Left ventricle myocardium inferior (tissue), 1 donor: ENCODE measurements around the gene PRR18. TPM values are rescaled to one million over a fixed set of nuclear protein-coding genes. Genes with fewer than 3 reads are reported as not detected.

Experiments
- DNase-seq: peaks from one replicate; pipeline ENCODE4 v3.0.0-alpha.2; 2020
- H3K27ac ChIP-seq: fragments of 200-600 bp; replicated peaks from 2 replicates; pipeline ENCODE4 v1.8.0; 2021
- H3K27me3 ChIP-seq: fragments of 200-600 bp; 2 replicates; pipeline ENCODE4 v1.8.0; 2021; ENCODE audit warnings: low read depth
- H3K36me3 ChIP-seq: fragments of 200-600 bp; 2 replicates; pipeline ENCODE4 v1.8.0; 2021
- H3K4me1 ChIP-seq: fragments of 200-600 bp; 2 replicates; pipeline ENCODE4 v1.8.0; 2021
- H3K4me3 ChIP-seq: fragments of 200-600 bp; 2 replicates; pipeline ENCODE4 v1.8.0; 2021; ENCODE audit warnings: mild to moderate bottlenecking, moderate library complexity
- H3K9me3 ChIP-seq: fragments of 200-600 bp; replicated peaks from 2 replicates; pipeline ENCODE4 v1.8.0; 2021
- CTCF ChIP-seq: fragments of 200-600 bp; IDR thresholded peaks from 2 replicates; pipeline ENCODE4 v1.8.0; 2021; ENCODE audit warnings: antibody characterized with exemption, mild to moderate bottlenecking, borderline replicate concordance
- intact Hi-C: fragments of 100-400 bp; cut with micrococcal nuclease; formaldehyde crosslinking; loops from one replicate; pipeline ENCODE4 v1.11.0; 2022
- total RNA-seq: library from RNA; stranded (reverse); fragmentation: NEBNext Ultra II Directional; extraction: Animal tissue kit (Norgen Biotek cat#: 25700); gene quantifications from one replicate; pipeline ENCODE4 v1.2.1, GENCODE V29; 2021
- donor health status: DM: no; HTN: yes; CAD: no; lungs with severe emphysema.

PRR18 gene
- total RNA-seq, 1 donor from 2014 or later, result not detected

GRCh38 chr6:166278579-166279392 is 29.4 kb downstream of the PRR18 start:
- Histone ChIP-seq H3K4me1 (no peaks in the 10 kb centered on the region), H3K9me3 (no peaks in the 10 kb centered on the region), H3K4me3 (no peak overlapping the region), H3K27me3 (peaks cover 71% of the 10 kb centered on the region), H3K27ac (no peak overlapping the region), H3K36me3 (no peaks in the 10 kb centered on the region)
- intact Hi-C loops, result loop anchor here (5.0 kb wide), 1 partner anchor 124 kb away; no protein-coding TSS in a partner anchor
- no peak for DNase-seq
- TF ChIP-seq CTCF, result no peak

GRCh38 chr6:166277892-166278578 is 30.2 kb downstream of the PRR18 start:
- intact Hi-C loops, result loop anchor here (5.0 kb wide), 1 partner anchor 124 kb away; no protein-coding TSS in a partner anchor
- no peak for TF ChIP-seq CTCF

GRCh38 chr6:166277018-166277417 is 31.2 kb downstream of the PRR18 start:
- no peaks in the 10 kb centered on the region for H3K36me3 ChIP-seq
- H3K4me1 ChIP-seq, result no peaks in the 10 kb centered on the region
- no peaks in the 10 kb centered on the region for H3K9me3 ChIP-seq
- peaks cover 60% of the 10 kb centered on the region for H3K27me3 ChIP-seq
- no peak for TF ChIP-seq CTCF
- DNase-seq, result no peak
- H3K4me3 ChIP-seq, result no peak overlapping the region
- intact Hi-C loops, result loop anchor here (5.0 kb wide), 1 partner anchor 125 kb away; no protein-coding TSS in a partner anchor
- H3K27ac ChIP-seq, result no peak overlapping the region

More at GRCh38 chr6:166277892-166278578, 30.2 kb downstream of the PRR18 start:
- no peak overlapping the region for H3K27ac ChIP-seq
- peaks cover 65% of the 10 kb centered on the region for H3K27me3 ChIP-seq
- no peak overlapping the region for H3K4me3 ChIP-seq
- H3K4me1 ChIP-seq, result no peaks in the 10 kb centered on the region
- DNase-seq, result no peak
- H3K36me3 ChIP-seq, result no peaks in the 10 kb centered on the region
- no peaks in the 10 kb centered on the region for H3K9me3 ChIP-seq

GRCh38 chr6:166275714-166276166 is 32.5 kb downstream of the PRR18 start:
- DNase-seq, result peak; percentile 69
- TF ChIP-seq CTCF, result peak; percentile 99
- no peaks in the 10 kb centered on the region for H3K36me3 ChIP-seq
- no peak overlapping the region for H3K27ac ChIP-seq
- no peaks in the 10 kb centered on the region for H3K4me1 ChIP-seq
- peaks cover 60% of the 10 kb centered on the region for H3K27me3 ChIP-seq
- intact Hi-C loops, result loop anchor here (5.0 kb wide), 1 partner anchor 127 kb away; no protein-coding TSS in a partner anchor
- H3K9me3 ChIP-seq, result no peaks in the 10 kb centered on the region
- H3K4me3 ChIP-seq, result no peak overlapping the region

GRCh38 chr6:166274739-166275370 is 33.3 kb downstream of the PRR18 start:
- intact Hi-C loops, result loop anchor here (5.0 kb wide), 1 partner anchor 127 kb away; no protein-coding TSS in a partner anchor
- DNase-seq, result no peak
- no peak overlapping the region for H3K4me3 ChIP-seq
- peaks cover 60% of the 10 kb centered on the region for H3K27me3 ChIP-seq
- no peak overlapping the region for H3K27ac ChIP-seq
- H3K9me3 ChIP-seq, result no peaks in the 10 kb centered on the region
- no peaks in the 10 kb centered on the region for H3K4me1 ChIP-seq
- H3K36me3 ChIP-seq, result no peaks in the 10 kb centered on the region
- no peak for TF ChIP-seq CTCF
